ENCODE data around the gene IL1RL1. TPM values are rescaled to one million over a fixed set of nuclear protein-coding genes. Genes with fewer than 3 reads are reported as not detected.

The IL1RL1 gene
- total and polyA plus RNA-seq, 2 experiments from 2014 or later: not detected

DNA sequence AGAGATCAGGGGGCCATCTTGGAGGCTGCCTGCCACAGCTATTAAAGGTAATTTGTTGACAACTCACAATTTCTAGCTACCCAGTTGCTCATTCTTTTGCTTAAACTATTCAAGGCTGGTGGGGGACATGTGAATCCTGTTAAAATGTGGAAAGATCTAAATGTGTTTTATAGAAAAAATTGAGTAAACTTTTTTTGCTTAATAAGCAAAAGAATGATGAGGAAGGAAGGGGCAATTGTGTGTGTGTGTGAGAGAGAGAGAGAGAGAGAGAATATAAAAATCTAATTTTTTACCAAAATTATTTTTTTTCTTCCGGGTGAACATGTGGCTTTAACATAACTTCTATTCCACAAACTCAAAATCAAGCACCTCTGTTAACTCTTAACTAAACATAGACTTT, 5.2 kb upstream of the IL1RL1 start:
- DNase-seq (ENCODE audit: low read depth in 1 of 2, low spot score in 1 of 2): no peak
- Histone ChIP-seq H3K27ac (no peak overlapping the region), H3K27me3 (no peaks in the 10 kb centered on the region), H3K4me3 (no peak overlapping the region), H3K9me3 (ENCODE audit: low read depth) (no peaks in the 10 kb centered on the region), H3K36me3 (no peaks in the 10 kb centered on the region), H3K4me1 (ENCODE audit: low read depth) (peaks cover 7% of the 10 kb centered on the region)
- TF ChIP-seq, protein P1, sequence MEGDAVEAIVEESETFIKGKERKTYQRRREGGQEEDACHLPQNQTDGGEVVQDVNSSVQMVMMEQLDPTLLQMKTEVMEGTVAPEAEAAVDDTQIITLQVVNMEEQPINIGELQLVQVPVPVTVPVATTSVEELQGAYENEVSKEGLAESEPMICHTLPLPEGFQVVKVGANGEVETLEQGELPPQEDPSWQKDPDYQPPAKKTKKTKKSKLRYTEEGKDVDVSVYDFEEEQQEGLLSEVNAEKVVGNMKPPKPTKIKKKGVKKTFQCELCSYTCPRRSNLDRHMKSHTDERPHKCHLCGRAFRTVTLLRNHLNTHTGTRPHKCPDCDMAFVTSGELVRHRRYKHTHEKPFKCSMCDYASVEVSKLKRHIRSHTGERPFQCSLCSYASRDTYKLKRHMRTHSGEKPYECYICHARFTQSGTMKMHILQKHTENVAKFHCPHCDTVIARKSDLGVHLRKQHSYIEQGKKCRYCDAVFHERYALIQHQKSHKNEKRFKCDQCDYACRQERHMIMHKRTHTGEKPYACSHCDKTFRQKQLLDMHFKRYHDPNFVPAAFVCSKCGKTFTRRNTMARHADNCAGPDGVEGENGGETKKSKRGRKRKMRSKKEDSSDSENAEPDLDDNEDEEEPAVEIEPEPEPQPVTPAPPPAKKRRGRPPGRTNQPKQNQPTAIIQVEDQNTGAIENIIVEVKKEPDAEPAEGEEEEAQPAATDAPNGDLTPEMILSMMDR (IDR thresholded peaks at IDR 0.05; ENCODE audit: low read depth, low read length): no peak

DNA sequence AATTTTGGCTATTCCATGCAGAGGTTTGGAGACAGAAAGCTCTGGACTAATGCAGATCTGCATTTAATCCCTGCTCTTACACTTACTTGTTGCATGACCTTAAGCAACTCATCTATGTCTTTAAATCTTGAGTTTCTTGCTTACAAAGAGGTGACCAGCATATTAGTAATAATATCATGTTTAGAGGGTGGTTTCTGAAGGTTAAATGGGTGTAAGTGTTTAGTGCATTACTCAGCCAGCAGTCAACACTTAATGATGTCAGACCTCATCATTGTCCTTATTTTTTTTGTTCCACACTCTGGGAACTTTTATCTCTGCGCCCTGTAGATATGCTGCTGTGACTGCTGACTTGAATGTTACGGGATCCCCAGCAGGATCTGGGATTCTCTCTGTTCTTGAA, 1.7 kb downstream of the IL1RL1 start:
- H3K36me3 ChIP-seq: no peaks in the 10 kb centered on the region
- H3K27me3 ChIP-seq: no peaks in the 10 kb centered on the region
- H3K27ac ChIP-seq: no peak overlapping the region
- H3K9me3 ChIP-seq (ENCODE audit: low read depth): no peaks in the 10 kb centered on the region
- no peak overlapping the region for H3K4me3 ChIP-seq
- DNase-seq (ENCODE audit: low read depth in 1 of 2, low spot score in 1 of 2): peak in 1 of 2 donors; percentile 76
- peaks cover 5% of the 10 kb centered on the region for H3K4me1 ChIP-seq (ENCODE audit: low read depth)
- TF ChIP-seq, protein P1 (IDR thresholded peaks at IDR 0.05; ENCODE audit: low read depth, low read length): no peak

DNA sequence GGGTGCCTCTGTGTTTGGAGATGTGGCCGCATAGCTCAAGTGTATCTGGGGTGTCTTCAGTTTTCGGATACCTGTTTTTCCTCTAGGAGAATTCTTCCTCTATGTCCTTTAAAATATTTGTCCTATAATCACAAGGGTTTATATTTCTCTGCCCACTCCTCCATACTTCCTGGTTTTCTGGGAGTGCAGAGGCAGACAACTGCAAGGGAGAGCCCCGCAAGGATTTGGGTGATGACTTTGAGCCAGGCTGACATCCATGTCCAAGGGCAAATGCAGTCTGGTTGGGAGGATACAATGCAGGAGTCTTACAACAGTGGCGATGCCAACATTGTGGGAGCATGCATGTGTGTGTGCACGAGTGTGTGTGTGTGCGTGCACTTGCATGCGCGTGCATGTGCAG, 2.1 kb downstream of the IL1RL1 start:
- Histone ChIP-seq H3K4me1 (ENCODE audit: low read depth) (peaks cover 5% of the 10 kb centered on the region), H3K27ac (no peak overlapping the region), H3K9me3 (ENCODE audit: low read depth) (no peaks in the 10 kb centered on the region)

DNA sequence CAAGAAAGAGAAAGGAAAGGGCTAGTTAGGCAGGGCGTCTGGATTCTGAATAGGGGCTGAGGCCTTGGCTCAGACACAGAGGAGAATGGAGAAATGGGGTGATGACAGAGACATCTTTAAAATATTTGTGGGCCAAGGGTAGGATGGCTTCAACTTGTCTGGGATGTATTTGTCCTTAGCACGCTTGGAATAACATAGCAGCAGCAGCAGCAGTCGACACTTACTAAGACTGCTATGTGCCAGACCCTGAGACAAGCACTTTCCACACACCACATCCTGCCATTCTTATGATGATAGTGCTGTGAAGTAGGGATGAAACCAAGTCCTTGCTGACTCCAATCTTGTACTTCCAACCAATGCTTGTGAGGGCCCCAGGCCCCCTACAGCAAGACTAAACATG, 2.6 kb downstream of the IL1RL1 start:
- H3K27me3 ChIP-seq: no peaks in the 10 kb centered on the region
- no peaks in the 10 kb centered on the region for H3K9me3 ChIP-seq (ENCODE audit: low read depth)
- no peak overlapping the region for H3K27ac ChIP-seq
- no peaks in the 10 kb centered on the region for H3K36me3 ChIP-seq
- TF ChIP-seq, protein P1 (IDR thresholded peaks at IDR 0.05; ENCODE audit: low read depth, low read length): no peak
- DNase-seq (ENCODE audit: low read depth in 1 of 2, low spot score in 1 of 2): peak in 1 of 2 donors; percentile 56
- H3K4me3 ChIP-seq: no peak overlapping the region
- H3K4me1 ChIP-seq (ENCODE audit: low read depth): peaks cover 5% of the 10 kb centered on the region

More for the DNA sequence above, 2.1 kb downstream of the IL1RL1 start:
- DNase-seq (ENCODE audit: low read depth in 1 of 2, low spot score in 1 of 2): no peak
- Histone ChIP-seq H3K4me3 (no peak overlapping the region), H3K36me3 (no peaks in the 10 kb centered on the region), H3K27me3 (no peaks in the 10 kb centered on the region)
- TF ChIP-seq, protein P1 (IDR thresholded peaks at IDR 0.05; ENCODE audit: low read depth, low read length): no peak

DNA sequence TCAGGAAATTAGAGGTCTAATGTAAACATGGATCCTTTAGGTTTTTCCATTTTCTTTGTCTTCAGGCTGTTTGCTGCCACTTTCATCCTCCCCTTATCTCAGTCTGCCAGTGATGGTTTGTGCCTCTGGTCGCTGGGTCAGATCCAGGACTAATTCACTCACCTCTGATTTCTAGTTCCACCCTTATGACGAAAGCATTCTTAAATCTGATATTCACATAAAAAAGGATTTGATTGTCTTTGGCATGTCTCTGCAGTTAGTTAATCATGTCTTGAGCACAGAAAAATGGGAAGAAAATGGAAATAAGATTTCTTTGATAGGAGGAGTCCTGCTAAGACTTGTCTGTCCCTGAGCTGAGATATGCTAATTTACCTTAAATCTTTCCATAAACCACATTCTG, 4.6 kb downstream of the IL1RL1 start:
- H3K27me3 ChIP-seq: no peaks in the 10 kb centered on the region
- no peak overlapping the region for H3K4me3 ChIP-seq
- H3K27ac ChIP-seq: no peak overlapping the region
- no peaks in the 10 kb centered on the region for H3K9me3 ChIP-seq (ENCODE audit: low read depth)
- no peak for DNase-seq (ENCODE audit: low read depth in 1 of 2, low spot score in 1 of 2)
- TF ChIP-seq, protein P1 (IDR thresholded peaks at IDR 0.05; ENCODE audit: low read depth, low read length): no peak
- H3K36me3 ChIP-seq: no peaks in the 10 kb centered on the region
- peaks cover 5% of the 10 kb centered on the region for H3K4me1 ChIP-seq (ENCODE audit: low read depth)

DNA sequence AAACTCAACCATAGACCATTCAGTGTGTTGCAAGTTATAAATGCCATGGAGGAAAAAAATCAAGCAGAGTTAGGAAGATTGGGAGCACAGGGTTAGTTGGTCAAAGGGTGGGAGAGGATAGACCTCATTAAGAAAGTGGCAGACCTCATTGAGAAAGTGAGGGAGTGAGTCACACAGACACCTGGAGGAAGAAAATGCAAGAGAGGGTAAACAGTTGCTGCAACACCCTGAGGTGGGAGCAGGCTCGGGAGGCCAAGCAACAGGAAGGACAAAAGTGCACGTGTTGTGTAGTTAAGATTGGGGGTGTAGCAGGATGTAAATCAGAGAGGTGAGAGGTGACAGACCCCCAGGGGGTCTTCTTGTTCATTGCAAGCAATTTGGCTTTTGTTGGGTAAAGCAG, 6.4 kb downstream of the IL1RL1 start:
- Histone ChIP-seq H3K4me1 (ENCODE audit: low read depth) (no peaks in the 10 kb centered on the region), H3K4me3 (no peak overlapping the region), H3K9me3 (ENCODE audit: low read depth) (no peaks in the 10 kb centered on the region), H3K27me3 (no peaks in the 10 kb centered on the region), H3K27ac (no peak overlapping the region), H3K36me3 (no peaks in the 10 kb centered on the region)
- no peak for DNase-seq (ENCODE audit: low read depth in 1 of 2, low spot score in 1 of 2)
- TF ChIP-seq, protein P1 (IDR thresholded peaks at IDR 0.05; ENCODE audit: low read depth, low read length): no peak
